Upper lobe of right lung (tissue), 1 donor: ENCODE results near the gene RRBP1. TPM values are rescaled to one million over a fixed set of nuclear protein-coding genes. Genes with fewer than 3 reads are reported as not detected.
"Not testable (repeated sequence)": the region's sequence is repeated elsewhere in the genome, so short reads cannot be mapped to it uniquely, and the experiment has no call there.

Experiments used
- ATAC-seq: fragments of 200-7000 bp; cut with Tn5 transposase; one replicate; pipeline ENCODE4 v1.9.1; 2020; ENCODE audit warnings: mild to moderate bottlenecking, moderate library complexity
- DNase-seq: peaks from one replicate; pipeline ENCODE4 v3.0.0-alpha.2; 2020
- H3K27ac ChIP-seq: fragments of 200-600 bp; one replicate; pipeline ENCODE4 v1.8.0; 2022
- H3K27me3 ChIP-seq: fragments of 200-600 bp; one replicate; pipeline ENCODE4 v1.8.0; 2022; ENCODE audit warnings: mild to moderate bottlenecking
- H3K36me3 ChIP-seq: fragments of 200-600 bp; one replicate; pipeline ENCODE4 v1.8.0; 2022
- H3K4me1 ChIP-seq: fragments of 200-600 bp; one replicate; pipeline ENCODE4 v1.8.0; 2022
- H3K4me3 ChIP-seq: fragments of 200-600 bp; one replicate; pipeline ENCODE4 v1.8.0; 2022; ENCODE audit warnings: mild to moderate bottlenecking
- H3K9me3 ChIP-seq: fragments of 200-600 bp; one replicate; pipeline ENCODE4 v1.8.0; 2022
- CTCF ChIP-seq: fragments of 200-600 bp; IDR thresholded peaks from one replicate; pipeline ENCODE4 v1.8.0; 2022; ENCODE audit warnings: antibody characterized with exemption
- intact Hi-C: fragments of 100-400 bp; cut with DNase I; formaldehyde crosslinking; loops from one replicate; pipeline ENCODE4 v1.11.0; 2022
- total RNA-seq: library from RNA; stranded (reverse); fragmentation: NEBNext Ultra II Directional; extraction: Animal tissue kit (Norgen Biotek cat#: 25700); gene quantifications from one replicate; pipeline ENCODE4 v1.2.1, GENCODE V29; 2021
- donor health status: DM: no; HTN: yes; CAD: no; lungs with severe emphysema.

Gene RRBP1
- total RNA-seq, 1 donor from 2014 or later: 166 TPM

GRCh38 chr20:17711267-17711627, 29.2 kb upstream of the RRBP1 start:
- Histone ChIP-seq H3K9me3 (no peaks in the 10 kb centered on the region), H3K27ac (no peak overlapping the region), H3K27me3 (no peaks in the 10 kb centered on the region), H3K4me3 (no peak overlapping the region), H3K36me3 (no peaks in the 10 kb centered on the region), H3K4me1 (no peaks in the 10 kb centered on the region)
- intact Hi-C loops: no loop called here
- ATAC-seq: no peak
- DNase-seq: no peak
- no peak for TF ChIP-seq CTCF

GRCh38 chr20:17710379-17711266, 28.6 kb upstream of the RRBP1 start:
- Histone ChIP-seq H3K27me3 (no peaks in the 10 kb centered on the region), H3K9me3 (no peaks in the 10 kb centered on the region), H3K4me3 (no peak overlapping the region), H3K27ac (no peak overlapping the region), H3K36me3 (no peaks in the 10 kb centered on the region), H3K4me1 (no peaks in the 10 kb centered on the region)
- TF ChIP-seq CTCF: no peak
- no peak for ATAC-seq
- intact Hi-C loops: no loop called here
- no peak for DNase-seq

GRCh38 chr20:17709361-17710293, 27.6 kb upstream of the RRBP1 start:
- Histone ChIP-seq H3K27ac (no peak overlapping the region), H3K36me3 (no peaks in the 10 kb centered on the region), H3K4me1 (no peaks in the 10 kb centered on the region), H3K27me3 (no peaks in the 10 kb centered on the region), H3K9me3 (no peaks in the 10 kb centered on the region), H3K4me3 (no peak overlapping the region)
- no peak for ATAC-seq
- intact Hi-C loops: no loop called here
- TF ChIP-seq CTCF: no peak
- DNase-seq: no peak

- ATAC-seq (no peak), DNase-seq (no peak)
- H3K4me1 ChIP-seq: no peaks in the 10 kb centered on the region
- H3K27ac ChIP-seq: no peak overlapping the region
- no peaks in the 10 kb centered on the region for H3K27me3 ChIP-seq
- H3K36me3 ChIP-seq: no peaks in the 10 kb centered on the region
- H3K4me3 ChIP-seq: no peak overlapping the region
- no peak for TF ChIP-seq CTCF
- no peaks in the 10 kb centered on the region for H3K9me3 ChIP-seq
- intact Hi-C loops: no loop called here
These were observed 26.8 kb upstream of the RRBP1 start for GRCh38 chr20:17708675-17709360.

- intact Hi-C loops, H3K27me3 ChIP-seq, H3K4me1 ChIP-seq, H3K27ac ChIP-seq, DNase-seq, H3K36me3 ChIP-seq, ATAC-seq, H3K4me3 ChIP-seq, H3K9me3 ChIP-seq: not testable (repeated sequence)
These were observed 25.9 kb upstream of the RRBP1 start for GRCh38 chr20:17707951-17708350.
